ENCODE results near the gene GPR55.

GPR55 gene

DNA sequence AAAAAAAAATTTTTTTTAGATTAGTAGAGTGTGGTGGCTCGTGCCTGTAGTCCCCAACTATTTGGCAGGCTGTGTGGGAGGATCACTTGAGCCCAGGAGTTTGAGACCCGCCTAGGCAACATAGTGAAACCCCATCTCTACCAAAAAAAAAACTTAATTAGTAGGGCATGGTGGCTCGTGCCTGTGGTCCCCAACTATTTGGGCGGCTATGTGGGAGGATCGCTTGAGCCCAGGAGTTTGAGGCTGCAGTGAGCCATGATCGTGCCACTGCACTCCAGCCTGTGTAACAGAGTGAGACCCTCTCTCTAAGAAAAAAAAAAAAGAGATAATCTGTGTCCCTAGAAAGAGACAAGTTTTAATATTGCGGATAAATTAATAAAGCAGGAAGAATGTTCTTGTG, 8.8 kb downstream of the GPR55 start:
- Histone ChIP-seq H3K27ac (ENCODE audit: insufficient read depth, low read length, poor library complexity, severe bottlenecking) (no peak overlapping the region), H3K9me3 (ENCODE audit: control insufficient read depth, low read length) (no peaks in the 10 kb centered on the region), H3K36me3 (ENCODE audit: control insufficient read depth, insufficient read depth, low read length) (no peaks in the 10 kb centered on the region), H3K4me1 (ENCODE audit: control insufficient read depth, insufficient read depth, low read length, poor library complexity, severe bottlenecking) (no peaks in the 10 kb centered on the region), H3K27me3 (replicated peaks; ENCODE audit: control insufficient read depth, insufficient read depth, low read length, poor library complexity, severe bottlenecking) (peaks cover 3% of the 10 kb centered on the region), H3K4me3 (ENCODE audit: insufficient read depth, low read depth, low read length, poor library complexity, severe bottlenecking) (no peak overlapping the region)
- no peak for DNase-seq

DNA sequence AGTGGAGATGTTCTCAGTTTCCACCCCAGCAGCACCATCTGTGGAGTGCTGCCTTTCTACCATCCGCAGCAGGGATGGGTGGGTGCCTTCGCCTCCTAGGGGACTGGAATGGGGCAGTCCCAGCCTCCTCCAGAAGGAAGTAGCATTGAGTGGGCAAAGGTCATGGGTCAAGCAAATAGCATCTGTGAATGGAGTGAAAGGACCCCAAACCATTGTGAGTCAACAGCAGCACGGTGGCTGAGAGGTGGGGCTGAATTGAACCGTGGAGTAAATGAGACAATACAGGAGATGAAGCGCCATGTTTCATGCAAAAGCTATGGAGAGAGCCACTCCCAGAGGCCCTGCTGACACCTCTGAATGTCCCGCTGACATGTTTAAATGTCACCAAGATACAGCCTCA, 9.7 kb downstream of the GPR55 start:
- Histone ChIP-seq H3K4me1 (ENCODE audit: control insufficient read depth, insufficient read depth, low read length, poor library complexity, severe bottlenecking) (no peaks in the 10 kb centered on the region), H3K4me3 (ENCODE audit: insufficient read depth, low read depth, low read length, poor library complexity, severe bottlenecking) (no peak overlapping the region), H3K27me3 (replicated peaks; ENCODE audit: control insufficient read depth, insufficient read depth, low read length, poor library complexity, severe bottlenecking) (peaks cover 3% of the 10 kb centered on the region), H3K9me3 (ENCODE audit: control insufficient read depth, low read length) (no peaks in the 10 kb centered on the region), H3K36me3 (ENCODE audit: control insufficient read depth, insufficient read depth, low read length) (no peaks in the 10 kb centered on the region), H3K27ac (ENCODE audit: insufficient read depth, low read length, poor library complexity, severe bottlenecking) (no peak overlapping the region)
- no peak for DNase-seq

DNA sequence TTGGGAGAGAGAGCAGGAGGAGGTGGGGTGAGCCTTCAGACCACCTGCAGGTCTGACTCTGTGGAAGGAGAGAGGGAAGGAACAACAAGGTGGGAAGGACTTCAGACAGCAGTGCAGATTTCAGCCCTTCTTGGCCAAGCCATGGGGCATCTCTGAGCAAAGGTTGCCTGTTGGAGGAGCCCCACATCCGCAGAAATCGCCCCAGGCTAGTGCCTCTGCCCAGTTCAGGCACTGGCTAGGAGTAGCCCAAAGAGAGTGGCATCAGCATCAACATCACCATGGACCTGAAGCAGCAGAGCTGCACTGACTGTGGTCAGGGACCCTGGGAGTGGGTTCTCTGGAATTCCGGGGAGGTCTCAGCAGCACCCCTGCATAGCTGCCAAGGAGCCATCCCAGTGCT, 10.2 kb downstream of the GPR55 start:
- no peaks in the 10 kb centered on the region for H3K36me3 ChIP-seq (ENCODE audit: control insufficient read depth, insufficient read depth, low read length)
- no peak overlapping the region for H3K4me3 ChIP-seq (ENCODE audit: insufficient read depth, low read depth, low read length, poor library complexity, severe bottlenecking)
- H3K27me3 ChIP-seq (replicated peaks; ENCODE audit: control insufficient read depth, insufficient read depth, low read length, poor library complexity, severe bottlenecking) = peaks cover 3% of the 10 kb centered on the region
- no peak for DNase-seq
- H3K9me3 ChIP-seq (ENCODE audit: control insufficient read depth, low read length) = no peaks in the 10 kb centered on the region
- H3K4me1 ChIP-seq (ENCODE audit: control insufficient read depth, insufficient read depth, low read length, poor library complexity, severe bottlenecking) = no peaks in the 10 kb centered on the region
- no peak overlapping the region for H3K27ac ChIP-seq (ENCODE audit: insufficient read depth, low read length, poor library complexity, severe bottlenecking)

DNA sequence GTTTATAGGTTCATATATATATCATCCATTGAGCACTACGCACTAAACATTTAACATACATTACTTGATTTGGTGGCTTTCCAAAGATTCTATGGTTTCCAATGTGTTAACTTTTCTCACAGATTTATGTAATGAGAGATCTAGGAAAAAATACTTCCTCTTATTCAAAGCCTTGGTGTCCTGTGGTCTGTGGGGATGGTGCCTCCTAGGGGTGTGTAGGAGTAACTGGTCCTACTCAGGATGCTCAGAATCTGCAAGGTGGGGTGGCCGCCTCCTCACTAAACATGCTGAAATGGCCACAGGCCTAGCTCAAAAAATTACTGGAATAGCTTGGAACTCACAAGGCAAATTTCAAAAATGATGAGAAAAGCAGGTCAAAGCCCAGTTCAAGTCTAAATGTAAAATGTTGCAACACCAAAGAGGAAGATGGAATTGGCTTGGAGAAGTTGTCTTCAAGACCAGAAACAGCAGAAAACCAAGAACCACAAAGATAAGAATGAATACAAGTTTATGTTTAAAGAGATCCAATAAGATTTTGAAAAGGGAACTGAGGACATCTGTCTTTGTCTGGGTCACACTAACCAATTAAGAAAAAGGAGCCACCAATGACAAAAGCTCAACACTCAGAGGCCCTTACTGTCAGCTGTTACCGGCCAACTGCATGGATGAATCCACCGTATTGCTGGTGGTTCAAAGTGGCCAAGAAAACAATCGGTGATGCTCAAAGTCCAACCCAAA, 11.5 kb downstream of the GPR55 start:
- Histone ChIP-seq H3K27me3 (replicated peaks; ENCODE audit: control insufficient read depth, insufficient read depth, low read length, poor library complexity, severe bottlenecking) (no peaks in the 10 kb centered on the region), H3K9me3 (ENCODE audit: control insufficient read depth, low read length) (no peaks in the 10 kb centered on the region), H3K36me3 (ENCODE audit: control insufficient read depth, insufficient read depth, low read length) (peaks cover 3% of the 10 kb centered on the region), H3K27ac (ENCODE audit: insufficient read depth, low read length, poor library complexity, severe bottlenecking) (no peak overlapping the region), H3K4me3 (ENCODE audit: insufficient read depth, low read depth, low read length, poor library complexity, severe bottlenecking) (no peak overlapping the region), H3K4me1 (ENCODE audit: control insufficient read depth, insufficient read depth, low read length, poor library complexity, severe bottlenecking) (no peaks in the 10 kb centered on the region)
- DNase-seq = no peak

DNA sequence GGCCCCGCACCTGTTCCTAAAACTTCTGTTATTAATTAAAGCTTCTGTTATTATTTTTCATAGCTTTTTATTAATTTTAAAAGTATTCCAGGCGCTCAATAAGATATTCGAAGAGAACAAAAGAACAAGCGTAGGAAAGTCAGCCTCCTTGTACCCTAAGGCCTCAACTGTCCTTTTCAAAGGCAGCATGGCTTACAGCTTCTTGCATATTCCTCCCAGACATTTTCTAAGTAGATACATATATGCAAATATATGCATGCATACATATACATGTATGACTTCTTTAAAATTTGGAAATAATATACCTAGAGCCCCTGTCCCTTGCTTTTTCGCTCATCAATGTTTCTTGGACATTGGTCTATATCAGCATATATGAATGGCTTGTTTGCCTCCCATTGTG, 12.3 kb downstream of the GPR55 start:
- Histone ChIP-seq H3K27me3 (replicated peaks; ENCODE audit: control insufficient read depth, insufficient read depth, low read length, poor library complexity, severe bottlenecking) (no peaks in the 10 kb centered on the region), H3K4me1 (ENCODE audit: control insufficient read depth, insufficient read depth, low read length, poor library complexity, severe bottlenecking) (no peaks in the 10 kb centered on the region), H3K9me3 (ENCODE audit: control insufficient read depth, low read length) (no peaks in the 10 kb centered on the region), H3K27ac (ENCODE audit: insufficient read depth, low read length, poor library complexity, severe bottlenecking) (no peak overlapping the region), H3K36me3 (ENCODE audit: control insufficient read depth, insufficient read depth, low read length) (peaks cover 3% of the 10 kb centered on the region), H3K4me3 (ENCODE audit: insufficient read depth, low read depth, low read length, poor library complexity, severe bottlenecking) (no peak overlapping the region)
- no peak for DNase-seq

DNA sequence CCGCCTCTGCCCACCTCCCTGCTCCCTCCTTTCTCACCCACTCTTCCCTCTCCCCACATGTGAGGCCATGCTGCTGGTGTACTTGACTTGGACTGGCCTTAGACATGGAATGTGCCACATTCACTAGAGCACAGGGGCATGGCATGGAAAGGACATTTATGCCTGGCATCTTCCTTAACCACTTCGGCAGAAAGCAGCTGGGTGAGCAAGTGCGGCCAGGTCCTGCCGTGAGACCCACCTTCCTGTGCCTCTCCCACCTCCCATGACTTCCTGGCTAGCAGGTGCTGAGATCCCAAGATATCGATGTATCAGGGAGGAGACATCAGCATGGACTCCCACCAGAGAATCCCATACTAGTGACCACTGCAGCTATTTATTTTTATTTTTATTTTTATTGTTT, 13.0 kb downstream of the GPR55 start:
- Histone ChIP-seq H3K9me3 (ENCODE audit: control insufficient read depth, low read length) (no peaks in the 10 kb centered on the region), H3K4me3 (ENCODE audit: insufficient read depth, low read depth, low read length, poor library complexity, severe bottlenecking) (no peak overlapping the region), H3K27me3 (replicated peaks; ENCODE audit: control insufficient read depth, insufficient read depth, low read length, poor library complexity, severe bottlenecking) (no peaks in the 10 kb centered on the region), H3K27ac (ENCODE audit: insufficient read depth, low read length, poor library complexity, severe bottlenecking) (no peak overlapping the region), H3K36me3 (ENCODE audit: control insufficient read depth, insufficient read depth, low read length) (peaks cover 3% of the 10 kb centered on the region), H3K4me1 (ENCODE audit: control insufficient read depth, insufficient read depth, low read length, poor library complexity, severe bottlenecking) (no peaks in the 10 kb centered on the region)
- no peak for DNase-seq

DNA sequence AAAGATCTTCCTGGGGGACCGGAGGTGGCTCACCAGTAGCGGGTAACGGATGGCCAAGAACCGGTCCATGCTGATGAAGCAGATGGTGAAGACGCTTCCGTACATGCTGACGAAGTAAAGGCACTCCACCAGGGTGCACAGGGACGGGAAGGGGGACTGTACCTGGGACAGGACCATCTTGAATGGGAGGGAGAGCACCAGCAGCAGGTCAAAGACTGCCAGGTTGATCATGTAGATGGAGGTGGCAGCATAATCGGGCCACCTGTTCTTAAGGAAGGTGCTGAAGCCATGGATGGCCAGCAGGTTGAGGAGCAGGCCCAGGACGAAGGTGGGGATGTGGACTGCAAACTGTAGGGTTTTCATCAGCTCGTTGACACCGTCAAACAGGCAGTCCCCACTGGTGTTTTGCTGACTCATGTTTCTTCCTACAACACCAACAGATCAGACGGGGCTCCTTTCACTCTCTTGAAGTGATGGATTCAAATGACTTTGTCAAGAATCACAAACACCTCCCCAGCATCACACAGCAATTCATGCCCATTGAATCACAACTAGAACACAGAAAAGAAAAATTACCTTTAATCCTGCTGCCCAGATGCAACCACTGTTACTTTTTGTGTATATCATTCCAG, 14.4 kb downstream of the GPR55 start:
- no peaks in the 10 kb centered on the region for H3K27me3 ChIP-seq (replicated peaks; ENCODE audit: control insufficient read depth, insufficient read depth, low read length, poor library complexity, severe bottlenecking)
- no peak overlapping the region for H3K4me3 ChIP-seq (ENCODE audit: insufficient read depth, low read depth, low read length, poor library complexity, severe bottlenecking)
- H3K9me3 ChIP-seq (ENCODE audit: control insufficient read depth, low read length) = no peaks in the 10 kb centered on the region
- no peak for DNase-seq
- no peak overlapping the region for H3K27ac ChIP-seq (ENCODE audit: insufficient read depth, low read length, poor library complexity, severe bottlenecking)
- H3K36me3 ChIP-seq (ENCODE audit: control insufficient read depth, insufficient read depth, low read length) = peaks cover 3% of the 10 kb centered on the region
- peaks cover 1% of the 10 kb centered on the region for H3K4me1 ChIP-seq (ENCODE audit: control insufficient read depth, insufficient read depth, low read length, poor library complexity, severe bottlenecking)

DNA sequence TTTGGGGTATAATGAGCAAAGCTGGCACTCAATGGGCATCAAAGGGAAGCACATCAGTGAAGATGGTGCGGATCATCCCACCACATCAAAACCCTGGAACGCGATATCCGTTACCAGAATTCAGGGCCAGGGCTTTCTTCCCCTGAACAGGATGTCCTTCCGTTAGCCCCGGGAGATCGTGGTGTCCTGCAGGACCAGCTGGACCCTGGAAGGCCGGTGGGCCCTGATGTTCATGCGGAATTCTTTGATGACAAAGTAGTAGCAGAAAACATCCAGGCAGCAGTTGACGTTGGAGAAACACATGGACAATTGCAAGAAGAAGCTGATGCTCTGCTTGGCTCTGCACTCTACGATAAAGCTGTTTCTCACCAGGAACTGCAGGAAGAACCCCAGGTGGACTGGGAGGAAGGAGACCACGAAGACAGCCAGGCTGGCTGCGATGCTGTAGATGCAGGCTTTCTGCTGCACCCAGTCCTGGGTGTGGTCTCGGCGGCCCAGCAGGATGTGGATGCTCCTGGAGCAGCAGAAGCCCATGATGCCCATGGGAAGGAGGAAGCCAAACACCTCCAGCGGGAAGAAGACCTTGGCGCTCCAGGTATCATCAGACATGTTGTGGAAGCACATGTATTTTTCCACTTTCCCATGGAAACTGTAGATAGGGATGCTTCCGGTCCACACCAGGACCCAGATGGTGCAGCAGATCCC, 15.0 kb downstream of the GPR55 start:
- H3K4me1 ChIP-seq (ENCODE audit: control insufficient read depth, insufficient read depth, low read length, poor library complexity, severe bottlenecking) = peaks cover 8% of the 10 kb centered on the region
- H3K9me3 ChIP-seq (ENCODE audit: control insufficient read depth, low read length) = no peaks in the 10 kb centered on the region
- H3K27ac ChIP-seq (ENCODE audit: insufficient read depth, low read length, poor library complexity, severe bottlenecking) = no peak overlapping the region
- no peaks in the 10 kb centered on the region for H3K27me3 ChIP-seq (replicated peaks; ENCODE audit: control insufficient read depth, insufficient read depth, low read length, poor library complexity, severe bottlenecking)
- peaks cover 3% of the 10 kb centered on the region for H3K36me3 ChIP-seq (ENCODE audit: control insufficient read depth, insufficient read depth, low read length)
- no peak for DNase-seq
- H3K4me3 ChIP-seq (ENCODE audit: insufficient read depth, low read depth, low read length, poor library complexity, severe bottlenecking) = no peak overlapping the region

DNA sequence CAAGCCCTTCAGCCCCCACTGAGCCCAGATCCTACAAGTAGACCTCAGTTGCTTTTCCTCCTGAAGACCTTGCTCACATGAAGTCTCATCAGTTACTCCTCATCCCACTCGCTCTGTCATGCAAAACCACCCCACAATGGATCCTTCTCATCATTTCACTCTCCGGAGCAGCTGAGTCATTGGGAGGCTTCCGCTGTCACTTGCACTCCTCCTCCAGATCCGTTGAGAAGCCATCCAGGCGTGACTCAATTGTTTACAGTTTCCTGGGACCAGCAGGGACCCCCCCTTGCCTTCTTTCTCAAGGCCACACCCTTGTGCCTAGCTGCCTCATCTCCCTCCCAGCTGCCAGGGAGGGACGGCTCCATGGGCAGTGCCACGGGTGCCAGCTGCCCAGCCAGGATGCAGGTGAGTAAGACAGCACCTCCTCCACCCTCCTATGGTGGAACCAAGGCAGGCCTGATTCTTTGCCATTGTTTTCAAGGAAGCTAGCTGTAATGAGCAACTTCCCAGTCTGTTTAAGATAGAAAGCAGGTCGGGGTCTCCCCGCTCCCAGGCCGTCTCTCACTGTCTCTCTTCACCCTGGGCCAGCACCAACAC, 16.3 kb downstream of the GPR55 start:
- peaks cover 3% of the 10 kb centered on the region for H3K36me3 ChIP-seq (ENCODE audit: control insufficient read depth, insufficient read depth, low read length)
- no peaks in the 10 kb centered on the region for H3K9me3 ChIP-seq (ENCODE audit: control insufficient read depth, low read length)
- H3K27me3 ChIP-seq (replicated peaks; ENCODE audit: control insufficient read depth, insufficient read depth, low read length, poor library complexity, severe bottlenecking) = no peaks in the 10 kb centered on the region
- peaks cover 10% of the 10 kb centered on the region for H3K4me1 ChIP-seq (ENCODE audit: control insufficient read depth, insufficient read depth, low read length, poor library complexity, severe bottlenecking)
- no peak overlapping the region for H3K27ac ChIP-seq (ENCODE audit: insufficient read depth, low read length, poor library complexity, severe bottlenecking)
- no peak for DNase-seq
- no peak overlapping the region for H3K4me3 ChIP-seq (ENCODE audit: insufficient read depth, low read depth, low read length, poor library complexity, severe bottlenecking)

DNA sequence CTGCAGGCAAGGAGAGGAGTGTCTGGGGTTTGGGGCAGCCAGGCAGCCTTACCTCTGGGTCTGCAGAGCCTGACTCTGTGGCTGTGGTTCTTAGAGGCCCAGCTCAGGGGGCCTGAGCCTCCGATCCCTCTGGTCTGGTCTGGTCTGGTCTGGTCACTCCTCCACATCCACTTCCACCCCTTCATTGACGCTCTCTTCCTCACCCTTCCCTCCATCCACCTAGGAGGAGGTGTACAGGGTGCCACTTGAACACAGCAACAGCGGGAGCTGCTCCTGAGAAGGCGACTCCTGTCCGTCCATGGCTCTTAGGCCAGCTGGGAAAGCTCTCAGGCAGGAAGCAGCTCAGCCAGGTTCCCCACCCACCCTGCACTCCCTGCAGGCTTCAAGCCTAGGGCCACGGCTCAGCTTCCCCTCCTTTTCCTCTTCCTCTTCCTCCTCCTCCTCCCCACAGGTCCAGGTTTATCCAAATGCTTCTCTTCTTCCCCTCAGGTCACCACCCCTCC, 16.9 kb downstream of the GPR55 start:
- Histone ChIP-seq H3K9me3 (ENCODE audit: control insufficient read depth, low read length) (no peaks in the 10 kb centered on the region), H3K27me3 (replicated peaks; ENCODE audit: control insufficient read depth, insufficient read depth, low read length, poor library complexity, severe bottlenecking) (no peaks in the 10 kb centered on the region), H3K27ac (ENCODE audit: insufficient read depth, low read length, poor library complexity, severe bottlenecking) (no peak overlapping the region), H3K4me1 (ENCODE audit: control insufficient read depth, insufficient read depth, low read length, poor library complexity, severe bottlenecking) (peaks cover 10% of the 10 kb centered on the region), H3K36me3 (ENCODE audit: control insufficient read depth, insufficient read depth, low read length) (peaks cover 3% of the 10 kb centered on the region), H3K4me3 (ENCODE audit: insufficient read depth, low read depth, low read length, poor library complexity, severe bottlenecking) (no peak overlapping the region)
- no peak for DNase-seq
